T-helper 1 cell treated with Interleukin-12 subunit alpha and Interleukin-12 subunit beta and Interleukin-4 antibody, amounts not matched to agents 30 ng/mL and 1 ng/mL, for 36 hours (primary cell): ENCODE data around the gene OR8D1. TPM values are rescaled to one million over a fixed set of nuclear protein-coding genes. Genes with fewer than 3 reads are reported as not detected.
"Not testable (repeated sequence)": the region's sequence is repeated elsewhere in the genome, so short reads cannot be mapped to it uniquely, and the experiment has no call there.

Experiments
- intact Hi-C: fragments of 100-400 bp; cut with micrococcal nuclease; formaldehyde crosslinking; loops from one replicate; pipeline ENCODE4 v1.15.1; 2024
- total RNA-seq: library from RNA; stranded (reverse); gene quantifications from 2 replicates; pipeline ENCODE4 v1.2.3, GENCODE V29; 2022

OR8D1 gene
- total RNA-seq, 1 donor from 2014 or later = not detected

GRCh38 chr11:124285610-124286344 lies 28.0 kb downstream of the OR8D1 start:
- intact Hi-C loops = no loop called here

- intact Hi-C loops = loop anchor here (5.0 kb wide), 1 partner anchor 206 kb away; no protein-coding TSS in a partner anchor
Measured at GRCh38 chr11:124278261-124278660, 35.5 kb downstream of the OR8D1 start.

- intact Hi-C loops = loop anchor here (5.0 kb wide), 1 partner anchor 206 kb away; no protein-coding TSS in a partner anchor
Measured at GRCh38 chr11:124277804-124278203, 35.9 kb downstream of the OR8D1 start.

- intact Hi-C loops = loop anchor here (5.0 kb wide), 1 partner anchor 205 kb away; no protein-coding TSS in a partner anchor
Measured at GRCh38 chr11:124277207-124277606, 36.5 kb downstream of the OR8D1 start.

- intact Hi-C loops = loop anchor here (5.0 kb wide), 1 partner anchor 204 kb away; no protein-coding TSS in a partner anchor
Measured at GRCh38 chr11:124276081-124276480, 37.7 kb downstream of the OR8D1 start.

GRCh38 chr11:124274000-124274399 lies 39.7 kb downstream of the OR8D1 start:
- intact Hi-C loops = no loop called here

GRCh38 chr11:124270886-124271285 lies 42.9 kb downstream of the OR8D1 start:
- intact Hi-C loops = not testable (repeated sequence)

- intact Hi-C loops = not testable (repeated sequence)
Measured at GRCh38 chr11:124265041-124265440, 48.7 kb downstream of the OR8D1 start.

GRCh38 chr11:124256076-124256475 lies 57.7 kb downstream of the OR8D1 start, which contains the start of gene OR8G5:
TSS of gene OR8G5 (plus strand) at chr11:124256376. CDS start at chr11:124264932, 8,556 bp downstream.
- intact Hi-C loops = no loop called here

Other genes starting within 250 kb of the OR8D1 start
- gene VWA5A, start 198.5 kb downstream of the OR8D1 start, total RNA-seq = 9.5 and 11.0 TPM in 2 replicates
- gene OR10D3, start 130.6 kb downstream of the OR8D1 start, total RNA-seq = not detected in 2 replicates
- gene OR8G1, start 72.9 kb downstream of the OR8D1 start, total RNA-seq = not detected in 2 replicates
- not detected in 2 replicates for gene OR8G5, start 57.6 kb downstream of the OR8D1 start, total RNA-seq
- gene OR8D2, start 6.2 kb upstream of the OR8D1 start, total RNA-seq = not detected in 2 replicates
- not detected in 2 replicates for gene OR8B2, start 70.5 kb upstream of the OR8D1 start, total RNA-seq
- not detected in 2 replicates for gene OR8B3, start 85.1 kb upstream of the OR8D1 start, total RNA-seq
- gene OR8B4, start 110.9 kb upstream of the OR8D1 start, total RNA-seq = not detected in 2 replicates
- gene OR8B8, start 131.7 kb upstream of the OR8D1 start, total RNA-seq = not detected in 2 replicates
- gene OR8B12, start 229.7 kb upstream of the OR8D1 start, total RNA-seq = not detected in 2 replicates